Pancreas (tissue), 10 donors: ENCODE results near the gene FKBP5. TPM values are rescaled to one million over a fixed set of nuclear protein-coding genes. Genes with fewer than 3 reads are reported as not detected.

Source experiments
- ATAC-seq, 4 donors: fragments of 200-7000 bp; cut with Tn5 transposase; one replicate each; pipeline versions ENCODE4 v1.8.0 to v1.9.1; 2020; ENCODE audit warnings: mild to moderate bottlenecking in 4 of 4, moderate library complexity in 4 of 4
- DNase-seq, 6 donors: peaks; one replicate each; pipeline ENCODE4 v3.0.0-alpha.2; 2020
- FAIRE-seq: peaks from 2 replicates; lab custom pipeline; 2012; peaks lifted over from hg19 to GRCh38; lab: Jason Lieb, UNC
- H3K27ac ChIP-seq, 4 donors: fragments of 200-600 bp; sonication (generic); 1 replicate in 3 of 4; 2 replicates in 1 of 4; pipeline versions ENCODE4 v1.5.0 to v1.8.0; 2020
- H3K27me3 ChIP-seq, 4 donors: fragments of 200-600 bp; one replicate each; pipeline ENCODE4 v1.8.0; 2021
- H3K36me3 ChIP-seq, 3 donors: fragments of 200-600 bp; sonication (generic) in 1 of 3; one replicate each; pipeline versions ENCODE4 v1.5.0 to v1.8.0; 2020 to 2021
- H3K4me1 ChIP-seq, 3 donors: fragments of 200-600 bp; one replicate each; pipeline ENCODE4 v1.8.0; 2021
- H3K4me3 ChIP-seq, 4 donors: fragments of 200-600 bp; sonication (generic) in 2 of 4; one replicate each; pipeline versions ENCODE4 v1.5.0 to v1.8.0; 2020 to 2021
- H3K9me3 ChIP-seq, 4 donors: fragments of 200-600 bp; one replicate each; pipeline ENCODE4 v1.8.0; 2021
- WGBS, 2 donors: extraction: QIAGEN DNeasy Blood & Tissue Kit; methylation state at CpG; one replicate each; pipeline ENCODE4 v1.1.7; 2013; 5-methylcytosine and 5-hydroxymethylcytosine counted together
- intact Hi-C, 3 donors: fragments of 100-400 bp; cut with DNase I; formaldehyde crosslinking; loops; one replicate each; pipeline versions ENCODE4 v1.11.1 to v1.14.2; 2022
- microRNA-seq, 2 donors: library from miRNA; unstranded; fragments of <30 nt; microRNA quantifications; one replicate each; pipeline versions ENCODE4 to v1.1.0, GENCODE V29; 2019 to 2020
- polyA plus RNA-seq, 2 donors: library from polyadenylated mRNA; stranded (reverse); fragments of 200-250 nt; gene quantifications; one replicate each; pipeline ENCODE4 v1.2.3, GENCODE V29; 2013
- total RNA-seq, 6 donors: library from RNA; stranded (reverse); fragmentation: NEBNext Ultra II Directional in 4 of 6; extraction: Animal tissue kit (Norgen Biotek cat#: 25700) in 4 of 6; gene quantifications; one replicate each; pipeline versions ENCODE4 v1.2.1 to v1.2.4, GENCODE V29; 2021 to 2023
- TF ChIP-seq, protein P1 (sequence below), 4 donors: fragments of 200-600 bp; sonication (generic) in 3 of 4; IDR thresholded peaks; one replicate each; pipeline versions ENCODE4 v1.5.0 to v1.8.0; 2021; ENCODE audit warnings: antibody characterized with exemption in 4 of 4
- donor health status: healthy with polysubstance abuse.
- donor health status: DM: no; HTN: no; CAD: no; lungs with moderate emphysema.
- donor health status: DM: no; HTN: no; CAD: no.
- donor health status: control.
- donor health status: control.
- donor health status: Bipolar disorder and iron deficiency.
- donor health status: DM: yes; HTN: yes; CAD: no.
- donor health status: DM: no; HTN: no; CAD: no.
- donor health status: DM: no; HTN: no; CAD: no.
- donor health status: DM: yes; HTN: yes; CAD: no.

The FKBP5 gene
- total and polyA plus RNA-seq, 8 donors: 13.0 to 78.4 (median 50.3) TPM

DNA sequence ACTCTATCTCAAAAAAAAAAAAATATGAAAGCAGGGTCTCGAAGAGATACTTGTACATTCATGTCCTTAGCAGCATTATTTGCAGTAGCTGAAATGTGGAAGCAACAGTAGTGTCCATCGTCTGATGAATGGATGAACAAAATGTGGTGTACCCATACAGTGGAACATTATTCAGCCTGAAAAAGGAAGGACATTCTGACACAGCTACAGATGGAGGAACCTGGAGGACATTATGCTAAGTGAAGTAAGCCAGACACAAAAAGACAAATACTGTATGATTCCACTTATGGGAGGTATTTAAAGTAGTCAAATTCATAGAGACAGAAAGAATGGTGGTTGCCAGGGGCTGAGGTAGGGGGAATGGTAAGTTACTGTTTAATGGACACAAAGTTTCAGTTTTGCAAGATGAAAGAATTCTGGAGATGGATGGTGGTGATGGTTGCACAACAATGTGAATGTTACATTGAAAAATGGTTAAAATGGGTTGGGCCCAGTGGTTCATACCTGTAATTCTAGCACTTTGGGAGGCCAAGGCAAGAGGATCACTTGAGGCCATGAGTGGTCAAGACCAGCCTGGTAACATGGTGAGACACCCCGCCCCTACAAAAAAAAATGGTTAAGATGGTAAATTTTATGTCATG, 164.2 kb downstream of the FKBP5 start:
- Histone ChIP-seq H3K36me3 (no peaks in the 10 kb centered on the region), H3K4me1 (no peaks in the 10 kb centered on the region), H3K9me3 (no peaks in the 10 kb centered on the region), H3K27me3 (no peaks in the 10 kb centered on the region), H3K27ac (no peak overlapping the region), H3K4me3 (no peak overlapping the region)
- ATAC-seq (no peak), DNase-seq (no peak), FAIRE-seq (no peak)
- 83 to 85% methylated on average over 3 of the region's 3 CpGs for WGBS, 2 donors
- intact Hi-C loops: loop anchor here in 2 of 3 donors (5.0 kb wide), 1 partner anchor 213 kb away; the partner anchor contains the start of gene ARMC12 (in 2 of the 2)
- TF ChIP-seq, protein P1, sequence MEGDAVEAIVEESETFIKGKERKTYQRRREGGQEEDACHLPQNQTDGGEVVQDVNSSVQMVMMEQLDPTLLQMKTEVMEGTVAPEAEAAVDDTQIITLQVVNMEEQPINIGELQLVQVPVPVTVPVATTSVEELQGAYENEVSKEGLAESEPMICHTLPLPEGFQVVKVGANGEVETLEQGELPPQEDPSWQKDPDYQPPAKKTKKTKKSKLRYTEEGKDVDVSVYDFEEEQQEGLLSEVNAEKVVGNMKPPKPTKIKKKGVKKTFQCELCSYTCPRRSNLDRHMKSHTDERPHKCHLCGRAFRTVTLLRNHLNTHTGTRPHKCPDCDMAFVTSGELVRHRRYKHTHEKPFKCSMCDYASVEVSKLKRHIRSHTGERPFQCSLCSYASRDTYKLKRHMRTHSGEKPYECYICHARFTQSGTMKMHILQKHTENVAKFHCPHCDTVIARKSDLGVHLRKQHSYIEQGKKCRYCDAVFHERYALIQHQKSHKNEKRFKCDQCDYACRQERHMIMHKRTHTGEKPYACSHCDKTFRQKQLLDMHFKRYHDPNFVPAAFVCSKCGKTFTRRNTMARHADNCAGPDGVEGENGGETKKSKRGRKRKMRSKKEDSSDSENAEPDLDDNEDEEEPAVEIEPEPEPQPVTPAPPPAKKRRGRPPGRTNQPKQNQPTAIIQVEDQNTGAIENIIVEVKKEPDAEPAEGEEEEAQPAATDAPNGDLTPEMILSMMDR (IDR thresholded peaks at IDR 0.05): no peak

Small RNAs within 50 kb of the gene (microRNA-seq; reads per million reads assigned to microRNA genes)
- gene MIR5690: 1.2 to 2.3 reads per million in 2 donors

Other genes starting within 250 kb of the FKBP5 start
- 1 to 10 TPM; 2.0 to 4.0 (median 2.7) TPM for gene FANCE, start 236.6 kb downstream of the FKBP5 start, total RNA-seq
- gene FANCE, start 236.6 kb downstream of the FKBP5 start, polyA plus RNA-seq: 1 to 10 TPM; 1.7 to 2.1 TPM
- 1,000 to 10,000 TPM in 1 of 6 donors, 100 to 1,000 TPM in 5; 474 to 1,265 (median 898) TPM for gene RPL10A, start 220.5 kb downstream of the FKBP5 start, total RNA-seq
- 1,000 to 10,000 TPM in 1 of 2 donors, 100 to 1,000 TPM in 1; 429 to 1,039 TPM for gene RPL10A, start 220.5 kb downstream of the FKBP5 start, polyA plus RNA-seq
- gene TEAD3, start 191.8 kb downstream of the FKBP5 start, total RNA-seq: 10 to 100 TPM in 1 of 6 donors, 1 to 10 TPM in 5; 3.0 to 10.0 (median 4.1) TPM
- 1 to 10 TPM; 8.5 to 9.7 TPM for gene TEAD3, start 191.8 kb downstream of the FKBP5 start, polyA plus RNA-seq
- not detected for gene TULP1, start 176.0 kb downstream of the FKBP5 start, total RNA-seq
- gene TULP1, start 176.0 kb downstream of the FKBP5 start, polyA plus RNA-seq: under 1 TPM in 1 of 2 donors, not detected in 1; 0.28 TPM
- under 1 TPM; 0.12 to 0.75 (median 0.44) TPM for gene ARMC12, start 48.1 kb upstream of the FKBP5 start, total RNA-seq
- gene ARMC12, start 48.1 kb upstream of the FKBP5 start, polyA plus RNA-seq: 1 to 10 TPM; 2.2 to 2.6 TPM
- 1 to 10 TPM; 1.4 to 4.3 (median 2.8) TPM for gene CLPSL2, start 87.7 kb upstream of the FKBP5 start, total RNA-seq
- 1 to 10 TPM in 1 of 2 donors, under 1 TPM in 1; 0.61 to 2.5 TPM for gene CLPSL2, start 87.7 kb upstream of the FKBP5 start, polyA plus RNA-seq
- 100 to 1,000 TPM in 1 of 6 donors, 10 to 100 TPM in 4, 1 to 10 TPM in 1; 6.0 to 102 (median 38.3) TPM for gene CLPSL1, start 92.1 kb upstream of the FKBP5 start, total RNA-seq
- 10 to 100 TPM in 1 of 2 donors, not detected in 1; 83.2 TPM for gene CLPSL1, start 92.1 kb upstream of the FKBP5 start, polyA plus RNA-seq
- gene CLPS, start 108.4 kb upstream of the FKBP5 start, total RNA-seq: over 10,000 TPM; 11,272 to 45,930 (median 22,757) TPM
- gene CLPS, start 108.4 kb upstream of the FKBP5 start, polyA plus RNA-seq: over 10,000 TPM; 11,669 to 15,701 TPM
- 1 to 10 TPM; 1.3 to 4.2 (median 2.8) TPM for gene LHFPL5, start 116.4 kb upstream of the FKBP5 start, total RNA-seq
- 1 to 10 TPM; 2.0 to 3.3 TPM for gene LHFPL5, start 116.4 kb upstream of the FKBP5 start, polyA plus RNA-seq
- gene SRPK1, start 232.2 kb upstream of the FKBP5 start, total RNA-seq: 10 to 100 TPM; 21.8 to 34.9 (median 30.5) TPM
- 1 to 10 TPM; 8.8 to 9.8 TPM for gene SRPK1, start 232.2 kb upstream of the FKBP5 start, polyA plus RNA-seq